ENCODE measurements around the gene LRRC14B.

The LRRC14B gene

GRCh38 chr5:155651-156410 is 35.5 kb upstream of the LRRC14B start:
- TF ChIP-seq ZFX (IDR thresholded peaks at IDR 0.05): no peak
- TF ChIP-seq, protein P1, sequence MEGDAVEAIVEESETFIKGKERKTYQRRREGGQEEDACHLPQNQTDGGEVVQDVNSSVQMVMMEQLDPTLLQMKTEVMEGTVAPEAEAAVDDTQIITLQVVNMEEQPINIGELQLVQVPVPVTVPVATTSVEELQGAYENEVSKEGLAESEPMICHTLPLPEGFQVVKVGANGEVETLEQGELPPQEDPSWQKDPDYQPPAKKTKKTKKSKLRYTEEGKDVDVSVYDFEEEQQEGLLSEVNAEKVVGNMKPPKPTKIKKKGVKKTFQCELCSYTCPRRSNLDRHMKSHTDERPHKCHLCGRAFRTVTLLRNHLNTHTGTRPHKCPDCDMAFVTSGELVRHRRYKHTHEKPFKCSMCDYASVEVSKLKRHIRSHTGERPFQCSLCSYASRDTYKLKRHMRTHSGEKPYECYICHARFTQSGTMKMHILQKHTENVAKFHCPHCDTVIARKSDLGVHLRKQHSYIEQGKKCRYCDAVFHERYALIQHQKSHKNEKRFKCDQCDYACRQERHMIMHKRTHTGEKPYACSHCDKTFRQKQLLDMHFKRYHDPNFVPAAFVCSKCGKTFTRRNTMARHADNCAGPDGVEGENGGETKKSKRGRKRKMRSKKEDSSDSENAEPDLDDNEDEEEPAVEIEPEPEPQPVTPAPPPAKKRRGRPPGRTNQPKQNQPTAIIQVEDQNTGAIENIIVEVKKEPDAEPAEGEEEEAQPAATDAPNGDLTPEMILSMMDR (conservative IDR thresholded peaks at IDR 0.05): no peak
- no peak overlapping the region for H3K27ac ChIP-seq

DNA sequence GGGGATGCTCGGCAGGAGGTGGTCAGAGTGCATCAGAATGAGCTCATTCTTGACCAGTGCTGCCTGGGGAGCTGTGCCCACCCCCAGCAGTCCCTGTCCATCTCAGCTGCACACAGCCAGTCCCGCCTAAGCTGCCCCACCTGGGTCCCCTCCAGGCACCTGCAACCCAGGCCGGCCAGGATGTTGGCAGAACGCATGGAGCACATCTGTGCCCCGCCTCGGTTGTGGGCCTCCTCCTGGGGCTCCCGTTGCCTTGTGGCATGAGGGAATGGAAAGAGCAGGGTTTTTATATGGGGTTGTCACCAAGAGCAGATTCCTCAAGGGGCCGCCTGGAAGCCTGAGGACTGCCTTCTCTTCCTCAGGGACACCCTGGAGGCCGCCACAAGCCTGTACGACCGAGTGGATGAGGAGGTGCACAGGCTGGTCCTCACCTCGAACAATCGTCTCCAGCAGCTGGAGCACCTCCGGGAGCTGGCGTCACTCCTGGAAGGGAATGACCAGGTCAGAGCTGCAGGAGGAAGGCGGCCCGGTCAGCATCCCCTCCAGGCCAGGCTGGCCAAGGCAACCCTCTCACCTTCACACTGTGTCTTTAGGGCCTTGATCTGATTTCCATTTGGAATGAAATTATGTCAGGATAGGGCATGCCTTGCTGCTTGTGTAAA is 34.8 kb upstream of the LRRC14B start:
- TF ChIP-seq ZFX (IDR thresholded peaks at IDR 0.05): no peak
- TF ChIP-seq, protein P1 (conservative IDR thresholded peaks at IDR 0.05): no peak
- no peak overlapping the region for H3K27ac ChIP-seq

DNA sequence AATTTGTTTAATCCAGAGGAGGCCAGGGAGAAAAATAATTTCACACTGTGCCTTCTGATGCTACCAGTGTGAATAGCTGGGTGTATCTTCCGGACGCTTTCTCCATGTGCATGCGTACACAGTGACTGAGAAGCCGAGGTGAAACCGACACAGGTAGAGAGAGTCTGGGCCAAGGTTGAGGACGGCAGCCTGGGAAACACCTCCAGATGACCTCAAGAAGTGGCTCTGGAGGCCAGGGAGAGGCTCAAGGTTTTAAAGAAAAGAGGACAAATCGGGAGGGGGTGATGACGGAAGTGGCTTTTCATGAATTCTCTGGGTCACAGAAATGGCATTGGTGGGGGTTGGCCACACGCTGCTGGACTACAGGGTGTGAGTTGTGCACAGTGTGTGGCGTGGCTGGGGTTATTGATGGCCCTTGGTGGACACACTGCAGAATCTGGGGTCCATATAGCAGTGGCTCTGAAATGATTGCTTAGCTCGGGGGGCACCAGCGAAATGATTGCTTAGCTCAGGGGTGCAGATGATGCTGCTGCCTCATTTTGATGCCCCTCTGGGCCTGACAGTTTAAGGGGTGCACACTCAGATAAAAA is 34.1 kb upstream of the LRRC14B start:
- TF ChIP-seq ZFX (IDR thresholded peaks at IDR 0.05): no peak
- TF ChIP-seq, protein P1 (conservative IDR thresholded peaks at IDR 0.05): no peak
- no peak overlapping the region for H3K27ac ChIP-seq

DNA sequence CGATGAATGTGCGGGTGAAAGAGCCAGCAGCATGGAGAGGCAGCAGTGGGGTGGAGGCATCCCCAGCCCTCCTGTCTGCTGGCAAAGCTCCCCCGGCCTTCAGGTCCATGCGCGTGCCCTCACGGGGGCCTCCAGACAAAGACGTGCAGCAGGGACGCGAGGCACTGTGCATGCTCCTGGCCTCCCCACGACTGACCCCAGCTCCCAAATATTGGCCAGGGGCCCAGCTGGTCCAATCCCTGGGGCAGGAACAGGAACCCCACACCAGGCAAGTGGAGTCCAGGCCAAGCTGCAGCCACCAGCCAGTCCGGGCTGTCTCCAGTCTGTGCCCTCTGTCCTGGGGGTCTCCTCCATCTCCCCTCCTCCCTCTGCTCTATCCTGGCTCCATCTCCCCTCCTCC is 33.5 kb upstream of the LRRC14B start:
- H3K27ac ChIP-seq: no peak overlapping the region
- TF ChIP-seq ZFX (IDR thresholded peaks at IDR 0.05): no peak
- TF ChIP-seq, protein P1 (conservative IDR thresholded peaks at IDR 0.05): no peak

- no peak for TF ChIP-seq ZFX (IDR thresholded peaks at IDR 0.05)
- TF ChIP-seq, protein P1 (conservative IDR thresholded peaks at IDR 0.05): no peak
- no peak overlapping the region for H3K27ac ChIP-seq
Observed at GRCh38 chr5:158807-159447, 32.4 kb upstream of the LRRC14B start.

GRCh38 chr5:159448-160172 is 31.7 kb upstream of the LRRC14B start:
- TF ChIP-seq, protein P1 (conservative IDR thresholded peaks at IDR 0.05): no peak
- TF ChIP-seq ZFX (IDR thresholded peaks at IDR 0.05): no peak
- no peak overlapping the region for H3K27ac ChIP-seq

All from C4-2B (cell line).